Parietal lobe (tissue), 1 donor: ENCODE results near the gene THAP3. TPM values are rescaled to one million over a fixed set of nuclear protein-coding genes. Genes with fewer than 3 reads are reported as not detected.

ENCODE experiments used
- total RNA-seq: library from RNA; depleted of rRNA; stranded (reverse); fragments of >200 nt; gene quantifications from one replicate; pipeline ENCODE4 v1.2.3, GENCODE V29; 2014

The THAP3 gene
- total RNA-seq, result 29.7 TPM

DNA sequence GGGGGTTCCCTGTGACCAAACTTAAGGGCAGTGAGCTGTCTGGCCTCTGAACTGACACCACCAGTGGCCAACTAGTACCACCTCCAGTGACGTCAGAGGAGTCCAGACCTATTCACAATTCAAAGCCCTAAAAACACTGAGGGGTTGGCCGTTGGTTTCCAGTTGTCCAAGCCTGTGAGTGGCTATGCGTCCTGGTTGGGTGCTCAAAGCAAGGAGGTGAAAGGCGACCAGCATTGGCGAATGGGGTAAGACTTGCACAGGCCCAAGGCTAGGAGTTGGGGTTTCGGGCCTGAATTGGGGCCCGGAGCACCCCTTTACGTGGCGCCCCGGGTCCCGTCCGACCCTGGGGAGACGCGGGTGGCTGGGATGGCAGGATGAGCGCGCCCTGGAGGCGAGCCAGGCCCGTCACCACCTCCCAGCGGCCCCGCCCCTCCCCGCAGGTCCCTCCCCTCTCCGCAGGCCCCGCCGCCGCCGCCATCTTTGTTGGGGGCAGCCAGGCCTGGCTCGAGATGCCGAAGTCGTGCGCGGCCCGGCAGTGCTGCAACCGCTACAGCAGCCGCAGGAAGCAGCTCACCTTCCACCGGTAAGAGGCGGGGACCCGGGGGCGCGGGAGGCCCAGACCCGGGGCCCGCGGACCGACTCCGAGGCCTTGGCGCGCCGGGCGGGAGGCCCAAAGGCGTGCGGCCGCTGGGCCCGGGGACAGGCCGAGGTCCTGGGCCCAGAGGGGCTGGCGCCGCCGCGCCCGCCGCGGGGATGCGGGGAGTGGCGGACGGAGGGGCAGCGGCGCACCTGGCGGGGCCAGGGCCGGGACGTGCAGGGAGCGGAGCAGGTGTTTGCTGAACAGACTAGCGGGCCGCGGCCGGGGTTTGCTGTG lies at the start of gene THAP3:
Gene THAP3 (plus strand): TSS at position 159 of the 874 bp plus-strand sequence. CDS start 351 bp downstream, at position 510.

GRCh38 chr1:6579374-6580118 lies 45.1 kb upstream of the THAP3 start, which contains the start of gene ZBTB48:
Gene ZBTB48 (plus strand): TSS chr1:6579994. CDS start chr1:6580610, 616 bp downstream.

GRCh38 chr1:6602669-6603237 lies 21.9 kb upstream of the THAP3 start, which contains the start of gene KLHL21:
Gene KLHL21 (minus strand): TSS chr1:6602869. CDS start chr1:6602817, 52 bp downstream.

DNA sequence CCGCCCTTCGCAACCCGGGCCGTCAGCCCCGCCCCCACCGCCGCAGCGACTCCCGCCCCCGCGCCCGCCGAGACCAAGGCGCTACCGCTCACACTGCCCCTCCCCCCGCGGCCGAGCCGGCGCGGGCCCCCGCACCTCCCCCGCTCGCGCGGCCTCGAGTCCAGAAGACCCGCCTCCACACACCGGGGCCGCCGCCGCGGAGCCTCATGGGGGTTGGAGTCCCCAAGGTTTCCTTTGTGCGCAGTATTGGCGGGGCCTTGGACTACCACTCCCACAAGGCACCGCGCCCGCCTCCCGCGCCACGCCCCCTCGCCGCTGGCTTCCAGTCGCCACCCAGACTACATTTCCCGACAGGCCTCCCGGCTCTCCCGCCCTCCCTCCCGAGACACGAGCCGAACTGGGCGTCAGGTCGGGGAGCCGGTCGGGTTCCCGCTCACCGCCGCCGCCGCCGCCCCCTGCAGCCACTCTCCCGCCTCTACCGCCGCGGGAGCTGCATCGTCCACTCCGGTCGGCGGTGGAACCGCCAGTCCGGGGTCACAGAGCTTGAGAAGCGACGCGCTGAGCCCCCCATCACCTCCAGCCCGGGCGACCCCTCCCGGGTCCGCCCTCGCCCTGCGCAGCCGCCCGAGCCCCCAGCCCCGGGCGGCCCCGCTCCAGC lies 11.2 kb upstream of the THAP3 start, which contains the start of gene PHF13:
Gene PHF13 (plus strand): TSS at position 371 of the 658 bp plus-strand sequence. CDS start 336 bp downstream, outside the sequence.

Other genes with a start within 250 kb of the THAP3 start
- 51.3 TPM for gene ACOT7, start 231.1 kb upstream of the THAP3 start, total RNA-seq
- not detected for gene HES2, start 204.9 kb upstream of the THAP3 start, total RNA-seq
- gene ESPN, start 200.1 kb upstream of the THAP3 start, total RNA-seq, result under 0.01 TPM
- gene TNFRSF25, start 158.7 kb upstream of the THAP3 start, total RNA-seq, result 34.1 TPM
- 56.7 TPM for gene PLEKHG5, start 133.2 kb upstream of the THAP3 start, total RNA-seq
- 52.9 TPM for gene NOL9, start 70.4 kb upstream of the THAP3 start, total RNA-seq
- not detected for gene TAS1R1, start 69.6 kb upstream of the THAP3 start, total RNA-seq
- gene ZBTB48, start 44.9 kb upstream of the THAP3 start, total RNA-seq, result 19.4 TPM
- 9.1 TPM for gene KLHL21, start 22.0 kb upstream of the THAP3 start, total RNA-seq
- gene PHF13, start 11.1 kb upstream of the THAP3 start, total RNA-seq, result 13.8 TPM
- 55.1 TPM for gene DNAJC11, start 76.9 kb downstream of the THAP3 start, total RNA-seq
- gene CAMTA1, start 160.6 kb downstream of the THAP3 start, total RNA-seq, result 140 TPM